Neural cell (in vitro differentiated cells): ENCODE results near the gene PYGO1.

ENCODE experiments used
- EP300 ChIP-seq: fragments of 450-650 bp; conservative IDR thresholded peaks from 2 replicates; pipeline ENCODE4 v1.6.1; 2014; ENCODE audit warnings: antibody characterized with exemption, mild to moderate bottlenecking, moderate library complexity; ENCODE audit not compliant: poor library complexity, severe bottlenecking
- EZH2 ChIP-seq: fragments of 200-600, 300-800 bp; shearing (Covaris generic), sonication (generic); IDR thresholded peaks from 2 replicates; pipeline ENCODE4 v1.6.1; 2014; ENCODE audit warnings: antibody characterized with exemption, low read length, borderline replicate concordance, mild to moderate bottlenecking; ENCODE audit not compliant: insufficient read depth, poor library complexity, severe bottlenecking
- POLR2AphosphoS5 ChIP-seq: IDR thresholded peaks from 2 replicates; pipeline ENCODE4 v1.6.1; 2012
- SMC3 ChIP-seq: fragments of 450-650 bp; conservative IDR thresholded peaks from 2 replicates; pipeline ENCODE4 v1.6.1; 2014; ENCODE audit warnings: antibody characterized with exemption, mild to moderate bottlenecking, moderate library complexity; ENCODE audit not compliant: poor library complexity
- TF ChIP-seq, protein P1 (sequence below): fragments of 450-650 bp; IDR thresholded peaks from 2 replicates; pipeline ENCODE4 v1.5.1; 2014; ENCODE audit warnings: antibody characterized with exemption, mild to moderate bottlenecking, moderate library complexity; ENCODE audit not compliant: poor library complexity, severe bottlenecking
- TF ChIP-seq, protein P2 (sequence below): IDR thresholded peaks from 2 replicates; pipeline ENCODE4 v1.6.1; 2012; ENCODE audit warnings: borderline replicate concordance

DNA sequence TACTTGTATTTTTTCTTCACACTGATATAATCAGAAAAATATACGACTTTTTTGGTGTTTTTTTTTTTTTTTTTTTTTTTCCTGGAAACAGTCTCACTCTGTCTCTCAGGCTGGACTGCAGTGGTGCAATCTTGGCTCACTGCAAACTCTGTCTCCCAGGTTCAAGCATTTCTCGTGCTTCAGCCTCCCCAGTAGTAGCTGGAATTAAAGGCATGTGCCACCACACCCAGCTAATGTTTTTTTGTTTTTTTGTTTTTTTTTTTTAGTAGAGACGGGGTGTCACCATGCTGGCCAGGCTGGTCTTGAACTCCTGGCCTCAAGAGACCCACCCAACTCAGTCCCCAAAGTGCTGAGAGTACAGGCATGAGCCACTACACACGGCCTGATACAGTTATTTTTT, 59.3 kb downstream of the PYGO1 start:
- TF ChIP-seq, protein P1, sequence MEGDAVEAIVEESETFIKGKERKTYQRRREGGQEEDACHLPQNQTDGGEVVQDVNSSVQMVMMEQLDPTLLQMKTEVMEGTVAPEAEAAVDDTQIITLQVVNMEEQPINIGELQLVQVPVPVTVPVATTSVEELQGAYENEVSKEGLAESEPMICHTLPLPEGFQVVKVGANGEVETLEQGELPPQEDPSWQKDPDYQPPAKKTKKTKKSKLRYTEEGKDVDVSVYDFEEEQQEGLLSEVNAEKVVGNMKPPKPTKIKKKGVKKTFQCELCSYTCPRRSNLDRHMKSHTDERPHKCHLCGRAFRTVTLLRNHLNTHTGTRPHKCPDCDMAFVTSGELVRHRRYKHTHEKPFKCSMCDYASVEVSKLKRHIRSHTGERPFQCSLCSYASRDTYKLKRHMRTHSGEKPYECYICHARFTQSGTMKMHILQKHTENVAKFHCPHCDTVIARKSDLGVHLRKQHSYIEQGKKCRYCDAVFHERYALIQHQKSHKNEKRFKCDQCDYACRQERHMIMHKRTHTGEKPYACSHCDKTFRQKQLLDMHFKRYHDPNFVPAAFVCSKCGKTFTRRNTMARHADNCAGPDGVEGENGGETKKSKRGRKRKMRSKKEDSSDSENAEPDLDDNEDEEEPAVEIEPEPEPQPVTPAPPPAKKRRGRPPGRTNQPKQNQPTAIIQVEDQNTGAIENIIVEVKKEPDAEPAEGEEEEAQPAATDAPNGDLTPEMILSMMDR = no peak
- TF ChIP-seq, protein P2, sequence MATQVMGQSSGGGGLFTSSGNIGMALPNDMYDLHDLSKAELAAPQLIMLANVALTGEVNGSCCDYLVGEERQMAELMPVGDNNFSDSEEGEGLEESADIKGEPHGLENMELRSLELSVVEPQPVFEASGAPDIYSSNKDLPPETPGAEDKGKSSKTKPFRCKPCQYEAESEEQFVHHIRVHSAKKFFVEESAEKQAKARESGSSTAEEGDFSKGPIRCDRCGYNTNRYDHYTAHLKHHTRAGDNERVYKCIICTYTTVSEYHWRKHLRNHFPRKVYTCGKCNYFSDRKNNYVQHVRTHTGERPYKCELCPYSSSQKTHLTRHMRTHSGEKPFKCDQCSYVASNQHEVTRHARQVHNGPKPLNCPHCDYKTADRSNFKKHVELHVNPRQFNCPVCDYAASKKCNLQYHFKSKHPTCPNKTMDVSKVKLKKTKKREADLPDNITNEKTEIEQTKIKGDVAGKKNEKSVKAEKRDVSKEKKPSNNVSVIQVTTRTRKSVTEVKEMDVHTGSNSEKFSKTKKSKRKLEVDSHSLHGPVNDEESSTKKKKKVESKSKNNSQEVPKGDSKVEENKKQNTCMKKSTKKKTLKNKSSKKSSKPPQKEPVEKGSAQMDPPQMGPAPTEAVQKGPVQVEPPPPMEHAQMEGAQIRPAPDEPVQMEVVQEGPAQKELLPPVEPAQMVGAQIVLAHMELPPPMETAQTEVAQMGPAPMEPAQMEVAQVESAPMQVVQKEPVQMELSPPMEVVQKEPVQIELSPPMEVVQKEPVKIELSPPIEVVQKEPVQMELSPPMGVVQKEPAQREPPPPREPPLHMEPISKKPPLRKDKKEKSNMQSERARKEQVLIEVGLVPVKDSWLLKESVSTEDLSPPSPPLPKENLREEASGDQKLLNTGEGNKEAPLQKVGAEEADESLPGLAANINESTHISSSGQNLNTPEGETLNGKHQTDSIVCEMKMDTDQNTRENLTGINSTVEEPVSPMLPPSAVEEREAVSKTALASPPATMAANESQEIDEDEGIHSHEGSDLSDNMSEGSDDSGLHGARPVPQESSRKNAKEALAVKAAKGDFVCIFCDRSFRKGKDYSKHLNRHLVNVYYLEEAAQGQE = no peak
- TF ChIP-seq POLR2AphosphoS5 (no peak), EP300 (no peak), EZH2 (no peak), SMC3 (no peak)
